Activated T-helper 1 cell treated with Interleukin-2 at 50 U/mL for 16 hours (primary cell): ENCODE results near the gene KCNQ5.

ENCODE experiments used
- DNase-seq: peaks from one replicate; pipeline ENCODE4 v3.0.0-alpha.2; 2020; ENCODE audit warnings: low read depth

The KCNQ5 gene

GRCh38 chr6:72742001-72742673, 120.3 kb downstream of the KCNQ5 start:
- no peak for DNase-seq

DNA sequence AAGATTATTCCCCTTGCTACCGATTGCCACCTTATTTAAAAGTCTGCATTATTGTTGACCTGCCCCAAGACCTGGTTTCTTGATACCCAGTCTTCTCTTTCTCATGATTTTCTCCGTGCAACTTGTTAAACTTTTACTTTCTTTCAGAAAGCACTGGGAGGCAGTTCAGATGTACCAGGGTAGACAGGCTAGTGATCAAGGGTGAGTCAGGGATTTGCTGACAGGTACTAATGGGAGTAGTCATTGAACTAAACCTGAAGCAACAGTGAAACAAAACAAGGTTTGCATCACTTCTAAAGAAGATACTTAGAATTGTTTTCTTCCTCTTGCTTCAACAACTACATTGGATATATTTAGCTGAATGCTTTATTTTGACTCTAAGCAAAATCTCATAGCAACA, 124.4 kb downstream of the KCNQ5 start:
- no peak for DNase-seq

DNA sequence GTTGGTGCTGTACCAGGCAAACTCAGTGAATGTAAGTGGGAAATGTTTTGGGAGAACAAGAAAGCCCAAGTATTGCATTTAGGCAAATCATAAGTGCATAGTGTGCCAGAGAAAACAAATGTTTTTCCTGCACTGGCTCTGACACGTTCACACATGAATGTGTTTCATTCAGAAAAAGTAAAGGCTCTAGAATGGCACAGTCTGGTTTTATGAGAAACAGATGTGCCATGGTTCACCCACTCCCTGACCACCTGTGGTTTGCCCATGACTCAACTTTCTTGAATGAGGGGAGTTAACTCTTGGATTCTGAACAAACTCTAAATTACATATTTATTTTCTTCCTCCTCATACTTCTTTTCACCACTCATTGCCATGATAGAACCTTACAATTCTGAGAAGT, 126.9 kb downstream of the KCNQ5 start:
- no peak for DNase-seq

DNA sequence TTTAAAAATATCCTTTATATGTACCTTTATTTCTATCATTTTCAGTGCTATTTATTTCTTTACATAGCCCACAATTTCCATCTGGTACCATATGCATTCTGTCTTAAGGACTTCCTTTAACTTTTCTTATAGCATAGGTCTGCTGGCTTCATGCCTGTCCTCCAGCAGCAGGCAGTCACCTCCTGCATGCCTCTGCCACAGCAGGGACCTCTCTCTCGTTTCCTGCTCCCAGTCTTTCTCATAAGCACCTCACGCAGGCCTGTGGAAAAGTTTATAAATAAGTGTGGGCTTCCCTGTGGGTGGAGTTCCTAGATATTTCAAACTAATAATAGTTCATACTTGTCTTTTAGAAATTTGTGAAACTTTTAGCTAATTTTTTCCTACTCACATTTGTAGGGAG, 133.9 kb downstream of the KCNQ5 start:
- DNase-seq: no peak

- no peak for DNase-seq
Measured at GRCh38 chr6:72757048-72757447, 135.2 kb downstream of the KCNQ5 start.

GRCh38 chr6:72757926-72758325, 136.1 kb downstream of the KCNQ5 start:
- no peak for DNase-seq

- no peak for DNase-seq
Measured at GRCh38 chr6:72758901-72759300, 137.0 kb downstream of the KCNQ5 start.

GRCh38 chr6:72760114-72760793, 138.4 kb downstream of the KCNQ5 start:
- DNase-seq: no peak

DNA sequence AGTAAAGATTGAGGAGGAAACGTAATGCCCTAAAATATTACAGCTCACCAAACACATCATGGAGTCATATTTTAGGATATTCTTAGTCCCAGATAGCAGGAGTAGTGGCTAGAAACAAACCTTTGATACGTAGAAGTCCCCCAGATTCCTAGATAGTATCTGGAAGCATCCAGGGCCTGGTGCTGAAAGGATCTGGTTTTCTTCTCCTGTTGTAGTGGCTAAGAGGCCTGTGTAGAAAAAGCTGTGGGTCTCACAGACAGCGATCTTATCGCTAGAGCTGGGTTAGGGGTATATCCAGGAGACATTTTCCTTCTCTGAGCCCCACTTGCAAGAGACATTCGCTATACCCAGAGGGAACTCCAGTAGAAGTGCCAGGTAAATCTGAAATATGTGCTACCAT, 139.9 kb downstream of the KCNQ5 start:
- no peak for DNase-seq

DNA sequence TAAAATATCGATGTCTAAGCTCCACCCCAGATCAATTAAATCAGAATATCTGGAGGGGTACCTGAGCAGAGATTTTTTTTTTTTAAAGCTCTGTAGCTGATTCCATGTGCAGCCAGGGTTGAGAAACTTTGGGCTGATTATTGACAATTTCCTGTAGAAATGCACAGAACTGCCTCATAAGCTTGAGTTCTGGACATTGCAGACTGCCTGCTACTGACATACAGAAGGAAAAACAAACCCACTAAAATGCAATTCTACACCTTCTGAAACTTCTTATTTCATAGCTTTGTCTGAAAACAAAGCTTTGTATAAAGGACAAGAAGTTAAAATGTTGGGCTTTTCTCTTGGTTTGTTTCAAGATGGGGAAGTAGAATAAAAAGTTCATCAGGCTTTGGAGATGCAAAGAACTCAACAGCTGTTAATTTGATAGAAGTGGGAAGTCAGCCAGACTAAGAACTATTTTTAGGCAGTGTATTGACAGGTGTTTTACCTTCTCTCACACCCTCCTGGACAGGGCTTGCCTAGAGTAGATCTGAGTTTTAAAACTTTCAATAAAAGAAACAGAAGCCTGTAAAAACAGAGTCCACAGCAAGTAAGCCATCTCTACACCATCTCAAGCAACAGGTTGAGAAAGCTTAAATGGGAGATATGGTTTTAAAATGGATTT, 147.7 kb downstream of the KCNQ5 start:
- no peak for DNase-seq

DNA sequence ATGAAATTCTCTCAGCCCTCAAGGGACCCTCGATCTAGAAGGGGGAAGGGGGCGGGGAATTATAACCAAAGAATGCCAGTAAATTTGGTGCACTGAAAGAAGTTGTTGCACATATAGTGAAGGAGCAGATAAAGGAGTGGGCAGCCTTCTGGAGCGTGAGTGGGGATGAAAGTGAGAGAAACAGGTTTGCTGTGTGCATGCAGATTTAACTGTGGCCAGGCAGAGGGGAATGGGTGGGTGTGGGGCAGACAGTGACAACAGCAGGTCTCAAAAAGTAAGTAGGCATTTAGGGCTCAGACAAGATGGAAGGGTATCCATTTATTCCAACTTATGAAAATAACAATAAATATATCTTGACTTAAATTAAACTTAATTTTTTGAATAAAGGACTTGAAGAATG, 149.1 kb downstream of the KCNQ5 start:
- DNase-seq: no peak

- no peak for DNase-seq
Measured at GRCh38 chr6:72776456-72776855, 154.6 kb downstream of the KCNQ5 start.

DNA sequence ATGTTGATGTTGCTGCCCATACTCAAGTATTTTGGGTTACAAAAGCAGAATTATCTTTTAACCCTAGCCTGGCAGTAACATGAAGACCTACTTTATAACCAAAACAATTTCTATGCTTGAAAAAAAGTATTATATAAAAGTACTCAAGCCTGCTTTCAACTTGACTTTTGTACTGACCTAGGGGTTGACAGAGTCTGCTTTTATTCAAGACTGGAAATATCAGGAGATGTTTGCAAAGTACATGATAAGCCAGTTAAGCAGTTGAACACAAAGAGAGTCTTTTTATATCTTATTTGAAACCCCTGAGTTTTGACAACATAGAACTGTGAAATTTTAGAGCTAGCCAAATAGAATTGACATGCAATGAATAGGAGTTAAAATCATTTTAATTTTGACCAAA, 159.8 kb downstream of the KCNQ5 start:
- no peak for DNase-seq

- no peak for DNase-seq
Measured at GRCh38 chr6:72783035-72783434, 161.2 kb downstream of the KCNQ5 start.

DNA sequence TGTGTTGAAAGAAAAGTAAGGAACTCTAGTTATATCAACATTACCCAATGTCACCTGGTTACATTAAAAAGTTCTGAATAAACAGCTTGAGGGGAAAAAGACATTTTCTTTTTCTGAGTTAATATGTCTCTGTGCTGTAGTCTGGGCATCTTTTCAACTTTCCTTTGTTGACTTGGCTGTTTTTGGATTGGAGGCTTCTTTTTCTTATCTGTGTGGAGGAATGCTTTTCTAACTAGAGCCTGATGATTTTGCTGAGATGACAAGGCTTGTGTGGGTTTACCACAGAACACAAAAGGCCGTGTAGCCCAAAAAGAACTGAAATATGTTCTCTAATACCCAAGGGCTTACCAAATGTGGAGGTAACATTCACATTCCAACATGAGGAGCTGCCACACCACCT, 161.8 kb downstream of the KCNQ5 start:
- DNase-seq: no peak

DNA sequence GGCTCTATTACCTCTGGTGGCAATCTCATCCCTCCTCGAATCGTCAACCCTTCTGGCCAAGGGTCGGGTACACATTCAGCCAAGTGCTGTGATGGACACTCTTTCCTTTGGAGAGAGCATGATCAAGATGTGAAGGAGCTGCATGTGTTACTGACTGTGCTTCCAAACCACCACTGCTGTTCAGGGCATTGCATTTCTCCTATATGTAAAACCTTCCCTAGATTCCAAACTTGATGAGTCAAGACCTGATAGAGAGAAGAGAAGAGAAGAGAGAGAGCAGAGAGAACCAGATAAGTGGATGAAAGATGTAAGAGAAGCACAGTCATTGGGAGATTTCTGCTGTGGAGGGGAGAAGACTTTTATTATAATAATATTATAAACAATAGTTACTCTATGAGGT, 162.2 kb downstream of the KCNQ5 start:
- no peak for DNase-seq

GRCh38 chr6:72784581-72784980, 162.7 kb downstream of the KCNQ5 start:
- no peak for DNase-seq

GRCh38 chr6:72787391-72788031, 165.6 kb downstream of the KCNQ5 start:
- no peak for DNase-seq

GRCh38 chr6:72788188-72788587, 166.3 kb downstream of the KCNQ5 start:
- DNase-seq: no peak

- DNase-seq: no peak
Measured at GRCh38 chr6:72789145-72789544, 167.3 kb downstream of the KCNQ5 start.

- no peak for DNase-seq
Measured at GRCh38 chr6:72792692-72793091, 170.8 kb downstream of the KCNQ5 start.

GRCh38 chr6:72793641-72794395, 172.0 kb downstream of the KCNQ5 start:
- no peak for DNase-seq
